Measurements from ENCODE around the gene MUC5B.
A peak's percentile ranks its signal among the peaks of the same experiment; 100 is the strongest.

MUC5B gene

DNA sequence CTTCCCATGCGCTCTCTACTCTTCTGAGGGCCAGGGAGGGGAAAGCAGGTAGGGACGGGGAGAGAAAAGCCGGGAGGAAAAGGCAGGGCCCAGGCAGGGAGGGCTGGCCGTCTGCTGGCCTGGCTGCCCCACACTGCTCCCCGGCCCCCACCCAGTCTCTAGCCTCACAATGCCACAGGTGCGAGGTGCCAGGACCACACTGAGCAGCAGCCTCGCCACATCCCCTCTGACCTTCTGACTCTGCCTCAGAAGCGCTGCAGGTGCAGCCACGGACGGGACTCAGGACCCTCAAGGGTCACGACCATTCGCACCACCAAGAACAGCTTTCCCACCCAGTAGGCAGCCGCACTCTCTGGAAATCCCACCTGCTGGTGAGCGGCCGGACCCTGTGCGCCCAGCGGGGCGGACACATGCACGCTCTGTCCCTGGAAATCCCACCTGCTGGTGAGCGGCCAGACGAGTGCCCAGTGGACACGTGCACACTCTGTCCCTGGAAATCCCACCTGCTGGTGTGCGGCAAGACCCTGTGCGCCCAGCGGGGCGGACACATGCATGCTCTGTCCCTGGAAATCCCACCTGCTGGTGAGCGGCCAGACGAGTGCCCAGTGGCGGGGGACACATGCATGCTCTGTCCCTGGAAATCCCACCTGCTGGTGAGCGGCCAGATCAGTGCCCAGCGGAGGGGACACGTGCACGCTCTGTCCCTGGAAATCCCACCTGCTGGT is 66.5 kb downstream of the MUC5B start:
- DNase-seq = no peak

DNA sequence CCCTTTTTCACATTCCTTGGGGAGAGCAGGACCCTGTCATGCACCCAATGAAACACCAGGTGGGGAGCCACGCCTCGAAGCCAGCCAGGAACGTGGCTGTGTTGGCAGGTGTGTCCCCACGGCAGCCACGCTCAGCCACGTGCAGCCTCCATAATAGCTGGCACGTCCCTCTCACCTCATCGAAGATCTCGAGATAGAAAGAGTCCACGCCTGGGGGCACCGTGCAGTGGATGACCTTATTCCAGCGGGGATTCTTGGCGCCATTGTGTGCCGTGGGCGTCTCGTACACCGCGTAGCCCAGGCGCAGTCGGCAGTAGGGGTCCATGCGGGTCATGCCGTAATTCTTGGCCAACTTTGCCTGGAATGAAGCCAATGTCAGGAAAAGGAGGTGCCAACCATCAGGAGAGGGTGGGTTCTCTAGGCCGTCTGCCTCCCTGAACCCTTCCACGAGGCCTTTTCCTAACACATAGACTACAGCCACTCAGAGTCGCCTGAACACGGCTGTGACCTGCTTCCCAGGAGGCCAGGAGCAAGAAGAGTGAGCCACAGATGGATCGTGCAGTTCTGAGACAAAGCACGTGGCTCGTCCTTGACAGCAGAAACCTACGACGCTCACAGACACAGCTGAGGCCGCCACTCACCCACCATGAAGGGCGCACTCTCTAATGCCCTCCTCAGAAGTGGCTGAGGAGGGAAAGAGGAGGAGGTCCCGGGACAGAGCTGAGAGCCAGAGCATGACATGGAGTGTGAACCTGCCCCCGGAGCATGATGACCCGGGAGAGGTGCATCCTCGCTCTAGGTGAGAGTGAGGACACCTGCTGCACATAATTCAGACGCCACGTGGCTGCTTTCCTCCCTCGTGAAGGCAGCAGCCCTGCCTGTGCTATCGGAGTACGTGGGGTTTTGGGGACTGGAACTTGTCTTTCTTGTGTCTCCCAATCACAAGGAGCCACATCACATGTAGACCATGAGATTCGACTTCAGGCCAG is 67.5 kb downstream of the MUC5B start:
- DNase-seq = no peak

DNA sequence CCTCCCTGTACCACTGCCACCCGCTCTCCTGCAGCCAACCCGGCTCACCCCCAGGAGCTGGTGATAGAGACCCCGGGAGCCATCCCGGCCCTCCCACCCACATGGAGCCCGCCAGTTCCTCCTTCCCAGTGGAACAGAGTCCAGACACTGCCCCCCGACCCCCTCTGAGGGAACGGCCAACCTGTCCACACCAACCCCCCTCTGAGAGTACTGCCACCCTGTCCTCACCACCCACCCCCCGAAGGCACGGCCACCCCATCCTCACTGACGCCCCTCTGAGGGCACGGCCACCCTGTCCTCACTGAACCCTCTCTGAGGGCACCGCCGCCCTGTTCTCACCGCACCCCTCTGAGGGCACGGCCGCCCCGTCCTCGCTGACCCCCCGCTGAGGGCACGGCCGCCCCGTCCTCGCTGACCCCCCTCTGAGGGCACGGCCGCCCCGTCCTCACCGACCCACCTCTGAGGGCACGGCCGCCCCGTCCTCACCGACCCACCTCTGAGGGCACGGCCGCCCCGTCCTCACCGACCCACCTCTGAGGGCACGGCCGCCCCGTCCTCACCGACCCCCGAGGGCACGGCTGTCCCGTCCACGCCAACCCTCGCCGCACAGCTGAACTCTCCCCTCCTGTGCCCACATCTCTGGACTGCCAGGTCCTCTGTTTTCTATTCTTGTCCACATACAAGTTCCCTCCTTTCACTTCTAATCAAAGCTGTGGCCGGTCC is 68.6 kb downstream of the MUC5B start:
- no peak for DNase-seq

DNA sequence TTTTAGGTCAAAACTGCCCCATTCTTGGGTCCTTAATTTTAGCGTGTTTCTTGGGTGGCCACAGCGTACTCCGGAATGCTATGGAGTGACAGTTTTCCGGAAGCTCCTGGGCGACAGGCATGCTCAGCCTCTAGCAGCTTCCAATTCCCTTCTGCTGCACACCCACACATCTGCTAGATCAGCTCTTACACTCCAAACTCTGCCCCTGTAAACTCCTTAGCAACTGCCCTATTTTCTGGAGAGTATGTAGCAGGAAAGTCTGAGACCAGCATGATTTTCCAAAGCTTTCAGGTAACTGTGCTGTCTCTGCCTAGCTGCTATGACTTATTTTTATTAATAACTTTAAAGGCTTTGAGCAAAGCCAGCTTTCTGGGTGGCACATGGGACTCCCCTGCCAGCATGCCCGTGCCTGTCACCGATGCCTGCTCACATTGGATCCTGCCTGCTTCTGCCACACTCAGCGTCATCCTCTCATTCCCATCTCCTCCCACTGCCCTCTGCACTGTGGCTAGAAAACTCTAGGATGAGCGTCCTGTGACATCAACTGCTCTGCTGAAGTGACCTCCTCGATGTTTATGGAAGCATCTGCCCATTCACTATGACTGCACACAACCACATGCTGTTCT is 69.3 kb downstream of the MUC5B start:
- no peak for DNase-seq

DNA sequence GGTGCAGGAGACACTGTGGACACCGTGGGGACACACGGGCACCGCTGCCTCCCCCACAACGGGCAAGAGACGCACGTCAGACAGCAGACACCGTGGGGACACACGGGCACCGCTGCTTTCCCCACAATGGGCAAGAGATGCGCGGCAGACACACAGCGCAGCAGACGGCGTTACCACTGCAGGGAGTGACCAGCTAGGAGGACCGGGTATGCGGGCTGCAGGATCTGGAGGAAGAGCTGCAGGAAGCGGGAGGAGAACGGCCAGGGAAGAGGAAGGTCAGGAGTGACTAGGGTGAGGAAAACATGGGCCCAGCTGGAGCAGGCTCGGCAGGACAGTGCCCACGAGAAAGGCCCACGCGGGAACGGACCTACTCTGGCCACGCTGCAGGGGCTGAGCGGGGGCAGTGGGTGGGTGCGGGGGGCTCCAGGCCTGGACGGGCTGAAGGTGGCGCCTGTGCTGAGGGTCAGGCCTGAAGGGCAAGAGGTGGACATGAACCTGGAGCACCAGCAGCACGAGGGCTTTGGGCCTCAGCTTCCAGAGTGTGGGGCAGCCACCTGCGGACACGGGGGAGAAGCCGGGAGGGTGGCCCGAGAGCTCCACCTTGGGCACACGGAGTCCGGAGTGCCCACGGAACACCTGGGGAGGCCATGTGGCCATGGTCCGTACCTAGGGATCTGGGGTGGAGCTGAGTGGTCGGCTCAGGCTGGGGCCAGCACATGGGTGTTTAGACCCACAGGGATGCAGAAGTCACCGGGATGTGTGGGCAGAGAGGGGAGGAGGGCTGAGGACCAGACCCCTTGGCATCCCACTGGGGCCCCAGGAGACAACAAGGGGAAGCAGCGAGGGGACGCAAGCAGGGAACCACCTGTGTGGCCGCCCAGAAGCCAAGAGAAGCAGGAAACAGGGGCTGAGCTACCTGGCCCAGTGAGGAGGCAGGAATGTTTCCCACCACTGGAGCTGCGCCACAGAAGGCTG is 70.1 kb downstream of the MUC5B start:
- no peak for DNase-seq

DNA sequence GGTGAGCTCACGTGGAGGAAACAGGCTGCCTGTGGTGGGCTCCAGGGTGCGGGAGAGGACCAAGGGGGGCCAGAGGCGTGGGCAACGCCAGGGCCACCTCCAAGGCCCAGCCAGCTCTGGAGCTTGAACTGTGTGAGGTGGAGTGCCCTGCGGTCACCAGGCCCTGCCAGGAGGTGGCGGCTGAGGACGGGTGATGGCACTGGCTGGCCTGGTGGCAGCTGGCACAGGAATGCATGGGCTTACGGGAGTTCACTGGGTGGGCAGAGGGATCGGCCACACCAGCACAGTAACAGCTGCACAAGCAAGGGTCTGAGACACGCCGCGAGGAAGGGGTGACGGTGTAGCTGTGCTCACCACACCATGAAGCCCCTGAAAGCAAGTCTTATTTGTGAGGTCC is 70.8 kb downstream of the MUC5B start:
- no peak for DNase-seq

DNA sequence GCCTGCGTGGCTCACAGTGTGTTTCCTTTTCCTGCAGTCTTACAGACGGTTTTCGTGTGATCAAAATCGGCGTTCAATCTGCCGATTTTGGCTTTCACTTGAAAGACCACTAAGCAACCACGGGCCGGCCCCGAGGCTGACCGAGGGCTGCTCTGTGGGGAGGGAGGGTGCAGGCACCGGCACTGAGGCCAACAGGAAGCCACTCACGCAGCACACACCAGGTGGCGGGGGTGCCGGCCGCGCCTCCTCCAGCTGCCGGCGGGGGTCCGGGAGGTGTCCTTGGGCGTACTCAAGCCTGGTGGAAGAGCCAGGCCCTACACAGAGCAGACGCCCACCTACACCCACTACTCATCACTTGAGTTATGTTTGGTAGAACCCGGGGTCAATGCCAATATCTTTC is 72.2 kb downstream of the MUC5B start:
- no peak for DNase-seq

DNA sequence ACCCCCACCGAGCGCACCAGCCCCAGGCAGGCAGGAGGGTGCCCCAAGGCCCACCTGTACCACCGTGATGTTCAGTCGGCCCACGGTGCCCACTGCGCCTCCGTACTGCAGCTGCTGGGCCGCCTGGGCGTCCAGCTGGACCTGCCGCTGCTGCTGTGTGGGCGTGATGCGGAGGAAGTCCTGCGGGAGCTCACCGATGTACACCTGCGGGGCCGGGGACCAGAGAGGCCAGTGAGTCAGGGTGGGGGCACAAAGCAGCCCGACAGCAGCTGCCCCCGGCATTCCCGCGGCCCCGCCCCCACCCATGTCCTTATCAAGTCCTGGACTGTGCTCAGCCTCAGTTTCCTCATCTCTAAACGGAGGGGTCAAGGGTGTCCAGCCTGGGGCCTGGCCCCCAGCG is 72.7 kb downstream of the MUC5B start:
- no peak for DNase-seq

DNA sequence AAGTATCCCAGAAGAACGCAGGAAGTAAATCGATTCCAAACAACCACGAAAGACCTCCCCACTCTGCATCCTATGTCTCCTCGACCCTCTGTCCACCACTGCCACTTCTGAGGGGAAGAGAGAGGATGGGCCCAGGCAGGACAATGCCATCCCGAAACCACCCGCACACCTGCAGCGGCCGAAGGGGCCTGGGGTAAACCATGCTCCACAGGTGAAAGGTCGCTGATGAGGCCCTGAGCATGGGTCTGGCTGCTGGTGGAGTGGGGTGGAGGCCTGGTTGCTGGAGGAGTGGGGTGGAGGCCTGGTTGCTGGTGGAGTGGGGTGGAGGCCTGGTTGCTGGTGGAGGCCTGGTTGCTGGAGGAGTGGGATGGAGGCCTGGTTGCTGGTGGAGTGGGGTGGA is 73.4 kb downstream of the MUC5B start:
- no peak for DNase-seq

DNA sequence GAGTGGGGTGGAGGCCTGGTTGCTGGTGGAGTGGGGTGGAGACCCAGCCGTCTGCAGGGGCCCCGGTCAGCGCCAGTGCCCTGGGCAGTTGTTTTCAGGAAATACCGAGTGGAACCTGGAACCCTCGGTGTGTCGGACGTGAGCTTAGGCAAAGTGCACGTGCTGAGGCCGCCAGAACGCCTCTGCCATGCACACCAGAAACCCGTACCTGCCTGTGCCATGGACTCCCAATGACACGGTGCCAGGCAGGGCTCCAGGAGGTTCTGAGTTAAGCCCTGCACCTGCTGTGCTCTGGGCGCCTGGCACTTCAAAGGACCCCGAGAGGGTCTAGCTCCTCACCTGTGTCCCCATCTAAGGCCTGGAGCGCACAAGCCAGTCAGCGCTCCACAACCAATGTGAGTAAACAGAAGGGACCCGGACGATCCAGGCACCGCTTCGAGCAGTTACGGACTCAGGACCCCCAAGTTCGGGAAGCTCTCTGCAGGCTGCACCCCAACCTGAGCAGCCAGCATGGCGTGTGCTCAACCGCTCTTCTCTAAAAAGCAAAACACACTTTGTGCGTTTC is 74.2 kb downstream of the MUC5B start:
- no peak for DNase-seq

DNA sequence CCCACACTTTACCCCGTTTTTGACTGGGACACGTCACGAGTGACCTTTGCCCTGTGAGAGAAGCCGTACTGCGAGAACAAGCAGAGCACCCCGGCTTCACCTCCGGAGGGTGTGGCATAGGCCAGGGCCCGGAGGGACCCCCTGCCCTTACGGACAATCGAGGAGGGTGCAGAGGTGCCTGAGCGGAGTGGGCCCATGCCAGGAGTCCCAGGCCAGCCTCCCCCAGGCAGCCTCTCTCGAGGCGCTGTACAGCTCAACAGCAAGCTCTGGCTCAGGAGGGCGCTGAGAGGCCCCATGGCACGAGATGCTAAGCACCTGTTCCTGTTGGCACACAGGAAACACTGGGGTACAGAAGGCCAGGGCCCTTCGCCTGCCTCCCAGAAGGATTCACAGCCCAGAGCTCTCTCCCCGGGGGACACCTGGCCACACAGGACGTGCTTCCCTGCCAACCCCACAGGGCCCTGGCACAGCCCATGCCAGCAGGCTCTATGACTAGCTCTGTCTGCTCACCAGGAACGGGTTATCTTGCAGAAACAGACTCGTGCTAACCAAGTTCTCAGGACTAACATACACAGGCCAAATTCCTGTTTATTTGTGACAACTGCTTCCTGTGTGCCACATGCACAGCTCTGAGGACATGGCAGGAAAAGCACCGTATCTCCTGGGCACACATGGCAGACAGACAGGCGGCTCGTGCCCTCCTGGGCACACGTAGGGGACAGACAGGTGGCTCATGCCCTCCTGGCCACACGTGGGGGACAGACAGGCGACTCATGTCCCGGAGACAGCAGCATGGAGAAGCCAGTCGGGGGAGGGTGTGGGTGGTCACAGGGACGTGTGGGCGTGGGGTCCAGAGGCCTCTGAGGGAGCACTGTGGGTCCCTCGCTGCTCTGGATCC is 75.0 kb downstream of the MUC5B start:
- DNase-seq = no peak

DNA sequence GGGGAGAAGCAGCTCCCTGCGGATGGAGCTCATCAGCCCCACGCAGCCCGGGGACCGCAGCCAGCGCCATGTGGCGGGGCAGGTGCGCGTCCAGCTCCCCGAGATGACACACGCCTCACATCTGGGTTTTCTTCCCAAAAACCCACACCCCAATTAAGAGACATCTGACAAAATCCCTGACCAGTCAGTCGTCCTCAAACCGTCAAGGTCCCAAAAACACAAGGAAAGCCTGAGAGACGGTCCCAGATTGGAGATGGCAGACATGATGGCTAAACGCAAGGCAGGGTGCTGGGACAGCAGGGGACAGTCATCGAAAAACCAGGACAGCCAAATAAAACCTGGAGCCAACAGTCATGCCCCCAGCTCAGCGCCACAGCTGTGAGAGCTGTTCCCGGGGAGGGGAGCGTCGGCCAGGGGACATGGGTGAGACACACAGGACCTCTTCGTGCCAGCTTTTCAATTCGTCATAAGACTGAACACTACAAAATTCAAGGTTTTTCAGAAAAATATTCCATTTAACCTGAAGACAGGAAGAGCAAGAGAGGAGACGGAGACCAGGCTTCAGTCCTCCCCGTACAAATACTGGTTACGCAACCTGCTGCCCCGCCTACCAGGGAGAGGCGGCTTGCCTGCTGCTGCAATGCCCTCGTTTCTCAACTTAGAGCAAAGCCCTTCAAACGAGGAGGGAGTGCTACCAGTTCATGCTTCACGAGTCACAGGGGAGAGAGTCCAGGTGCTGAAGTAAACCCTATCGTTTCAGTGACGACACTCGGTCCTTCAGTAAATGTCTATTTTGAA is 76.0 kb downstream of the MUC5B start:
- peak; percentile 50 for DNase-seq

DNA sequence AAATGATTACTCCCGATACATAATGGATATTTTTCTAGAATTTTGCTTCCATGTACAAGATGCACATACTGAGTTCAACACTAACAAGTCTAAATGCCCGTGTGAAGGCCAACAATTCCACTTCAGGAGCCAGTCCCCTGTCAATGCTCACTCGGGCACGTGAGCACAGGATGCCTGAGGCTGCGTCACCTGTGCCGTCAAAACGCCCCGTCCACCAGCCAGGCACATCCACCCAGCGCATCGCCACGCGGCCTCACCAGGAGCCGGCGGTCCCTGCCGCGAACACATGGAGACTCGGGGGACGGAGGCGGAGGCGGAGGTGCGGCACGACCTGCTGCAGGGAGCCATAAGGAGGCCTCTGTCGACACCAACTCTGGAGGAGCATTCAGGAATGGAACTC is 76.8 kb downstream of the MUC5B start:
- DNase-seq = no peak

DNA sequence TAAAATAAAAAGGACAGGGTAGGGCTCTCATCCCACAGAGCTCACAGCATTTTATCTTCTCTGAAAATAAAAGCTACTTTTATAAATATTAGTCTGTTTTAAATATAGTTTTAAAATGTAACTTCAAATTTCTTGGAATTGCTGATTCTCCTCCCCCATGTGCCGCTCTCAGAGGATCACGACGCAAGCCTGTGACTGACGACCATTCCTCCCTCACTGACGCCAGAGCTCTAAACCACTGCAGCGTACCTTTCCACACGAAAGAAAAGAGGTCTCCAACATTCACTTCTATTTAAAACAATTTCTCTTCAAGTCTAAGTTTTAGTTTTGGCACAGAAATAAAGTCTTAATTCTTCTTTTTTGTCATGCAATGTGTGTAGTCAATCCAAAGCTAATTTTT is 77.3 kb downstream of the MUC5B start:
- DNase-seq = no peak

DNA sequence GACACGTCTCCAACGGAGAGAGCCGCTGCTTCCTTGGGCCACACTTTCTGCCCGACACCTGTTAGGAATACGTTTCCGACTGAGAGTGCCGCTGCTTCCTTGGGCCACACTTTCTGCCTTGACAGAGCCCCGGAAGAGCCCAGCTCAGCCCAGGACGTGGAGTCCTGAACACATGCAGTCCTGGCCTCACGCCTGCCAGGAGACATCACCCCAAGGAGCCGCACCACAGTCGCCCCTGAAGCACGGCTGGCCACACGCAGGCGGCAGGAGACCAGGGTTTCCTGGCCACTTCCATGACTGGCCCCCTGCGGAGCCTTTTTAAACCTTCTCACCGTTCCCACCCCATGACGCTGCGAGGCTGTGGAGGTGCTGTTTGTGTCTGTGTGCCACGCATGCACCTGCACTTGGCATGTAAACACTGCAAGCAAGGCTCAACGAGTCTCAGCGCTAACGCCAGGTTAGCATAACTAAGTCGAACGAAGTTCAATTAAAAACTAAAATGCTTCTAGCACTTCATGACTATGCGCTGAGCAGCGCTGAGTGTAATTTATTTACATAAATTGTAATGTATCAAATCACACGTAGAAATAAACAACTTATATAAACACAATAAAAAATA is 77.8 kb downstream of the MUC5B start:
- DNase-seq = no peak

DNA sequence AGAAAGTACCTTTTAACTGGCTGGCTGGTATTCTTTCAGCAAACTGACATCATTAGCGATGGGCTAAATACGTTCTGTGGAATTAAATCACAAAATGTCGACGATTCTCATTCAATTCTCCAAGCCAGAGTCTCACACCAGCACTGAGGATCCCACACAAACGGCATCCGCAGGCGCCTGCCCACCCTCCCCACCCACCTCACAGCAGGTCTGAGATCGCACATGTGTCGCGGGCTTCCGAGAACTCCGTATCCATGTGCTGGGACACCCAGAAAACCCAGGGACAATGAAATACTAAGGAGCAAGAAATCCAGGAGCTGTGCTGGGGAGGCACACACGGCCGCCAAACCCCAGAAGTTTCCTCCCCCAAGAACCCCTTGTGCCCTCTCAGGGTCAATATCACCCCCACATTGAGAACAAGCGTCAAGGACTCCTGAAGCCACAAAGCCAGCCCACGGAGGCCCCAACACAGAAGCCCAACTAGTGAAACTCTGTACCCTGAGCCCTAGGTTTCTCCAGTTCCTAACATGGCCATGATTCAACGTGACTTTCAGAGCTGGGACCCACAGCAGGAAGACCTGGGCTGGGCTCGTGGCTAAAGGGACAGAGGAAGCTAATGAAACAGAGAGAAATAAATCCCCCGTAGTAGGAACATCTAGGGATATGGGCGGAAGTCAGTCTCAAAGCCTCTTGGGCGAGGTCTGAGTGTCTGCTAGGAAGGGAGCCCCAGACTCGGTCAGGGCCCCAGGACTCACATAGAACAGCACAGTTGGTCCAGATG is 78.5 kb downstream of the MUC5B start:
- DNase-seq = no peak

DNA sequence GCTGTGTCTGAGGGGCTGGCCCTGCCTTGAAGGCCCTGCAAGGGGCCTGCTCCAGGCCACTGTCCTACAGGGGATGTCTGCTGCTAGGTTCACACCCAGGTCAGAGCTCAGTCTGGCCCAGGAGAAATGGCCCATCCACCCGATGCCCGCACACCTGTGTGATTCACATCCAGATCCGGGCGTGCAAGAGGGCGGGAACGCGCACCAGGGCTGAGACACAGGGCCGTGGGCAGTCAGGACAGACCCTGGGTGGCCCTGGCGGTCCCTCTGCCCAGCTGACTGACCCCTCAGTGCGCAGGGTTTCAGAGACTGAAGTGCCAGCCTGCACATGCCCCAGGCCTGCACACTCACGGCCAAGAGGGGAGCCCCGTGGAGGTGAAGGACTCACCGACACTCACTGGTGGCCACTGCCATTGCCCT is 79.2 kb downstream of the MUC5B start:
- no peak for DNase-seq

DNA sequence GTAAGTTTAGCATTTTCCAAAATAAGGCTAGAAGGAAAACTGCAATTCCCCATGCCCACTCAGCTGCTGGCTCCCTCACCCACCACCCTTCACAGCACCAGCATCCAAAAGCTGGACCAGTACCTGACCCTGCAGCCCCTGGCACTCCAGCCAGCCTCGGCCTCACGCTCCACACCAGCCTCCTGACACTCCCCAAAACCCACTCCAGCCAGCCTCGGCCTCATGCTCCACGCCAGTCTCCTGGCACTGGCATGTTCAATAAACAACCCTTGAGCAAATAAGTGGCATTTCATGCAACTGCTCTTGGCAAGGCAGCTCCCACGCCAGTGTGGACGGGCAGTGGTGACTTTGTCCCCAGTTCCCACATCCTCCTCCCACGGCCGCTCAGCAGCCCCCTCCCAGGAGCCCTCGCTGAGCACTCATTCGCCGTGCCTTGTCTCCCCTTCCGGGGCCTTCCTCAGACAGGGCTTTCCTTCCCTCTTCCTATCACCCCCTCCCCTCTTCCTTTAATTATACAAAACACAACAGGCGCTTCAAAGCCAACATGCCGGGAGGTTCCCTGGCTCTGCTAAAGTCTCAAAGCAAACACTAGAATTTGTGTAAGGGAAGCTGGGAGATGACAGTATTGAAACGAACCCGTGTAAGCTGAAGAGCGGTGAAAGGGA is 79.7 kb downstream of the MUC5B start:
- DNase-seq = no peak
